GM18526 (cell line): ENCODE measurements around the gene ACBD4.

ENCODE experiments used
- POLR2A ChIP-seq: IDR thresholded peaks from 3 replicates; pipeline ENCODE4 v1.6.1; 2011; ENCODE audit not compliant: insufficient read length; ENCODE audit errors: extremely low read depth

Gene ACBD4

GRCh38 chr17:45135192-45135977 lies at the start of gene ACBD4:
Gene ACBD4, plus strand, starts transcription at chr17:45135687. Its CDS starts 458 bp downstream, at chr17:45136145.
- peak; percentile 71 for TF ChIP-seq POLR2A

DNA sequence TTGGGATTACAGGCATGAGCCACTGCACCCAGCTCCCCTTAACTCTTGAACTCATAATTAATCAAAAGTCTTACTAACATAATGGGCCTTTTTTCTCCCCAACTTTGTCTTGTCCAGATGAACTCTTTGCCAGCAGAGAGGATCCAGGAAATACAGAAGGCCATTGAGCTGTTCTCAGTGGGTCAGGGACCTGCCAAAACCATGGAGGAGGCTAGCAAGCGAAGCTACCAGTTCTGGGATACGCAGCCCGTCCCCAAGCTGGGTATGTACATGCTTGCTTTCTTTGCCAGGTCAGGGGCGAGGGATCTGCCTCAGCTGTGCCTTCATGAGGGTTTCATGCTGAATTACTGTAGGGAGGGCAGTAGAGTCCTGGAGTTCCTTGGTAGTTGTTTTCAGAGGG lies 49.1 kb upstream of the ACBD4 start:
- no peak for TF ChIP-seq POLR2A

GRCh38 chr17:45086865-45087503 lies 48.5 kb upstream of the ACBD4 start:
- no peak for TF ChIP-seq POLR2A

DNA sequence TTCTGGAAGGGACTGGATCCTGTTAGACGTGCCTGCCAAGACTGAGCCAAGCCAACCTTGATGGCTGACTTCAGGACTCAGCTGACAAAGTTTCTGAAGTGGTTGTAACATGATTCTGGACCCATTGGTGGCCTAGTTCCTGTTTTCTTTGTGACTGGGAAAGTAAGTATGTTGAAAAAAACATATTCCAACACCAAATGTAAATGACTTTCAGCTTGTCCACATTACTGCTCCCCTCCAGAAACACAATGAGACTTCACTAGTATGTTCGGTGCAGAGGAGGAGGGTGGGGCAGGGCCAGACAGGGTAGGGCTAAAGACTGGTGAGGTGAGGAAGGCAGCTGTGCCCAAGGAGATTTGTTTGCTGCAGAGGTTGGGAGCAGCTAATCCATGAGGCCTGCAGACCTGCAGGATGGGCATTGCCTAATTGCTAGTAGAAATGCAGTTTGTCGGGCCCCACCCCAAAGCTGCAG lies 47.9 kb upstream of the ACBD4 start:
- TF ChIP-seq POLR2A: no peak

DNA sequence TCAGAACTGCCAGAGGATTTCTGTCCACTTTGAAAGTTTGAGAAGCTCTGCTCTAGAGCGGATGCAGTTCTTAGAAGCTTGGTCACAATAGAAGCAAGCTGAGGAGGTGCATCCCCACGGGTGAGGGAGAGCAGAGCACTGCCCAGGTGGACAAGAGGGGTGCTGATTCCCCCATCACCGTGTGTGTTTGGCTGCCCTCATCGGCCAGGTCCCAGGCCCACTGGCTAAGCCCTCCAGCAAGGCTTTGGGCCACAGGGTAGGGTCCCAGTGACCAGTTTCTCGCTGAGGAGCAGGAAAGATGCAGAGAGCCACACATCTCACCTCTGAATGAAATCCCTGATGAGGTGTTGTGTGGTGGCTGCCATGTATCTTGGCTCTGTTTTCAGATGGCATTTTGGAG lies 47.5 kb upstream of the ACBD4 start:
- TF ChIP-seq POLR2A: no peak

DNA sequence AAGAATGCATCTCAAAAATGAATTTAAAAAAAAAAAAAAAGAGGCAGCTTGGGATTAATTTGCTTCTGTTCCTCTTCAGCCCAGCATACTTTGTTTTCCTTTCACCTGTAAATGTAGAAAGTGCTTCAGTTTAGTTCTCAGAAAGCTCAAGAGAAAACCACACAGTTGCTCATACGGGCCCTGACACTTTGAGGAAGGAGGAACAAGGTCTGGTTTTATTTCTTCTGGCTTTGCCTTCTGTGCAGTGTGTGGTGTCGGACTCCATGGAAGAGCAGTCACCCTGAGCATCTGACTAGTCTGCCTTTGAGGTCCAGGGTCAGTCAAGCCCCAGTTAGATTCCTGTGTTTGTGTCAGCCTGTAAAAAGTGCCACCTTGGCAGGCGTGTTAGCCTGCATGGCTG lies 46.7 kb upstream of the ACBD4 start:
- TF ChIP-seq POLR2A: no peak

DNA sequence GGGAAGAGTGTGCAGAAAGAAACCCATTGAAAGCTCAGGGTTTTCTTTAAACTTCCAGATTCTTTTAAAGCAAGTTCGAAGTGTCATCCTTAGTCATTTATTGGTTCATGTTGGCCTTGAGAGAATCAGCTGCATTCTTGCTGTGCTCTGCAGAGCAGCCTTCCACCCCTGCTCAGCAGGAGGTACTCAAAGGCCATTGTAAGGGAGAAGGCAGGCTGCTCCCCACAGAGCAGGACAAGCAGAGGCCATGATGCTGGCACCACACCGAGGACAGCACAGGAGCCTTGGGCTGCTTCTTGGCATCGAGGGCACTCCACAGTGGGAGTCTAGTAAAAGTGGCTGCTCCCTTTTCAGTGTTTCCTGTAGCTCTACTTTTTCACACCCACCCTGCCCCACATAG lies 44.8 kb upstream of the ACBD4 start:
- no peak for TF ChIP-seq POLR2A

DNA sequence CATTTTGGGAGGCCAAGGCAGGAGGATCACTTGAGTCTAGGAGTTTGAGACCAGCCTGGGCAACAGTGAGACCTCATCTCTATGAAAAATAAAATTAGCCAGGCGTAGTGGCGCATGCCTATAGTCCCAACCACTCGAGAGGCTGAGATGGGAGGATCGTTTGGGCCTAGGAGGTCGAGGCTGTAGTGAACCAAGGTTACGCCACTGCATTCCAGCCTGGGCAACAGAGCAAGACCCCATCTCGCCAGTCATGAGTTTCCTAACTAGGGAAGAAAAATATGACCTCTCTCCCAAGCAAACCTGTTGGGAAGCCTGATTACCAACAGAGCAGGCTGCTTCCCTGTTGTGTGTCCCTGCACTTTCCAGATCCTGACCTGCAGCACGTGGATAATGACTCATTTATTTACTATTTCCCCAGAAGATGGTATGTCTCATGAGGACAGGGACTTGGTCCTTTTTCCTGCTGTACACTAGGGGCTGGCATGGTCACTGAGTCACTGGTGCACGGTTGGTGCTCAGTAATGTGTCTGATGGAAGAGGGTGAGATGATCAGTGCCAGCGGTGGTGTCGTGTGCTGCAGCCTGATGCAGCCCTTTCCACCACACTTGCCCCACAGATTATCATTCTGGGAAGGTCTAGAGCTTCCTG lies 43.6 kb upstream of the ACBD4 start:
- no peak for TF ChIP-seq POLR2A

DNA sequence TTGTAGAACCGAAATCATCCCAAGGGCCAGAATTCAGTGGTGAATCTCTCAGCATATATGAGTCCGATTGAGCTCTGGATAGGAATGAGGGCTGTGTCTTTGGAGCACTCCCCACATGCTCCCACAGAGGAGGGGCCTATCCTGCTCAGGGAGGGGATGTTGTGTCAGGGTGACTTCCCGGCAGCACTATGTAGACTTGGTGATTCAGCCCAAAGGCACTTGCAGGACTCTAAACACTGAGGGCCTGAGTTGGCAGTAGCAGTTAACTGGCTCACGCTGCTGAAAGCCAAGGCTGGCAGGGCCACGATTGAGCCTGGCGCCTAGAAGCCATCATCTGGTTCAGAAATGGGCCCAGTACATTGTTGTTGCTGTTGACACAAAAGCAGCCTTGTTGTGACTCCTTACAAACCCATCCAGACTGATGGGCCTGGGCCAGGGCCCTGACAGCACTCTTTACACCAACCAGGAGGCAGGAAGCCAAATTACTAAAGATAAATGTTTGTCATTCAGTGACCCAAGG lies 42.5 kb upstream of the ACBD4 start:
- no peak for TF ChIP-seq POLR2A

GRCh38 chr17:45093444-45094110 lies 41.9 kb upstream of the ACBD4 start:
- no peak for TF ChIP-seq POLR2A

- TF ChIP-seq POLR2A: no peak
These were observed 39.3 kb upstream of the ACBD4 start for GRCh38 chr17:45096141-45096540.

DNA sequence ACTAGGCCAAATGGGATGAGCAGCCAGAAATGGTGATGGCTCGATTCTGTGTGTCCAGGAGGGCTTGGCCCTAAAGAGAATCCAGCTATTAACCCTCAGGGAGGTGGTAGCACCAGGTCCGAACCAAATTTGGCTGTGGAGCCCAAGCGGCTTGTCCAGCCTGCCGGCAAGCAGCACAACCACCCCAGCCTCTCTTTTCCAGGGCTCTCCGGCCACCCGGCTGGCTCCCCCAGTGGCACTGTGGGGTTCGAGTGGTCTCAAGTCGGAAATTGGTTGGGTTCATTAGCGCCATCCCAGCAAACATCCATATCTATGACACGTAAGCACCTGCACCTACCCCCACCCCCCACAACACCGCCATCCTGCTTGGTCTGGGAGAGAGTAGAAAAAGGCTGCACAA lies 38.6 kb upstream of the ACBD4 start:
- TF ChIP-seq POLR2A: no peak

GRCh38 chr17:45098081-45098868 lies 37.2 kb upstream of the ACBD4 start:
- no peak for TF ChIP-seq POLR2A

DNA sequence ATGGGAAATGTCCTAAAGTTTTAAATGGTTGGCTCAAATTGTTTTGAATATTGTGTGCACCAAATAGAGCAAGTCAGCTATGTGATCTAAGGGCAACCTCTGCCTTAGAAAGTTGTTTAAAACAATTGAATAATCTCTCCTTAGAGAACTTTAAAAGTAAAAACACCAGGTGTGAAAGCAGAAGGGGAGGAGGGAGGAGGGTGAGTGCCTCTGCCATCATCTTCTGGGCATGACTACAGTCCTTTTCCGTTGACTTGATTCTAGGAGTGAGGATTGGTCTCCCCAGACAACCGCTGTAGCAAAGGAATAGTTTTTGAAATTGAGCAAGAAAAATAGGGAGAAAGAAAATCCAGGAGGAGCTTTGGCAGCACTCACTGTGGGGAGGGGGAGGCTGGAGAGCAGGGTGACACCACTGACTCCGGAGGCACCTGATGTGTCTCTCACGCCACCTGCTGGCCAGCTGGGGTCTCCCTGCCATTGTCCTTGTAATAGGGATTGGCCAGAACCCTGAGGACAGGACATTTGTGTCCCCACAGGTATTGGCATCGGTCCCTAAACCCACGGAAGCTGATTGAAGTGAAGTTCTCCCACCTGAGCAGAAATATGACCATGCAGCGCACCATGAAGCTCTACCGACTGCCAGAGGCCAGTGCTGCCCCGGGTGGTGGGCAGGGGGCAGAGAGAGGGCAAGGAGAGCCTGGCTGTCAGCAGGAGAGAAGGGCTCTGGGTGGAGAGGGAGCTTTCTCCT lies 36.4 kb upstream of the ACBD4 start:
- no peak for TF ChIP-seq POLR2A
